Right lobe of liver (tissue), 5 donors: Measurements from ENCODE around the gene MAT2A. TPM values are rescaled to one million over a fixed set of nuclear protein-coding genes. Genes with fewer than 3 reads are reported as not detected.

Experiments used
- small RNA-seq, 2 experiments: library from RNA; depleted of rRNA; stranded (forward); fragments of <200 nt; gene quantifications; one replicate each; pipeline ENCODE3, GENCODE V24; 2016
- total RNA-seq, 6 experiments: library from RNA; depleted of rRNA in 2 of 6; stranded (reverse); fragments of >200 nt in 2 of 6; fragmentation: NEBNext Ultra II Directional in 3 of 6; extraction: Animal tissue kit (Norgen Biotek cat#: 25700) in 3 of 6; gene quantifications; one replicate each; pipeline versions ENCODE4 v1.1.0 to v1.2.4, GENCODE V29; 2016 to 2023
- donor health status: DM: no; HTN: no; CAD: no.
- donor health status: DM: no; HTN: no; CAD: no.
- donor health status: DM: no; HTN: yes; CAD: no.
- donor health status: DM: no; HTN: yes; CAD: no.

Gene MAT2A
- total RNA-seq, 6 experiments from 2014 or later = 57.8 to 118 (median 102) TPM

Small RNA genes lying within 50 kb of the gene (small RNA-seq; reads per million reads assigned to genes)
- 0 reads per million in 2 experiments for gene RN7SL126P

Other genes with a start within 250 kb of the MAT2A start
- 100 to 1,000 TPM in 5 of 6 experiments, 10 to 100 TPM in 1; 85.7 to 153 (median 121) TPM for gene TGOLN2, start 211.2 kb upstream of the MAT2A start, total RNA-seq
- gene RETSAT, start 184.6 kb upstream of the MAT2A start, total RNA-seq = 100 to 1,000 TPM in 4 of 6 experiments, 10 to 100 TPM in 2; 70.3 to 112 (median 105) TPM
- gene ELMOD3, start 184.4 kb upstream of the MAT2A start, total RNA-seq = 10 to 100 TPM in 3 of 6 experiments, 1 to 10 TPM in 3; 7.4 to 12.8 (median 9.5) TPM
- gene CAPG, start 128.8 kb upstream of the MAT2A start, total RNA-seq = 10 to 100 TPM in 3 of 6 experiments, 1 to 10 TPM in 3; 3.3 to 17.4 (median 9.9) TPM
- gene SH2D6, start 120.5 kb upstream of the MAT2A start, total RNA-seq = 1 to 10 TPM in 3 of 6 experiments, under 1 TPM in 1, not detected in 2; 0.40 to 3.7 (median 2.3) TPM
- gene GGCX, start 22.3 kb downstream of the MAT2A start, total RNA-seq = 100 to 1,000 TPM in 4 of 6 experiments, 10 to 100 TPM in 2; 89.6 to 238 (median 183) TPM
- gene VAMP8, start 38.4 kb downstream of the MAT2A start, total RNA-seq = 100 to 1,000 TPM in 1 of 6 experiments, 10 to 100 TPM in 5; 59.5 to 107 (median 74.5) TPM
- 10 to 100 TPM; 27.2 to 50.1 (median 34.7) TPM for gene VAMP5, start 45.3 kb downstream of the MAT2A start, total RNA-seq
- gene RNF181, start 56.6 kb downstream of the MAT2A start, total RNA-seq = 100 to 1,000 TPM in 2 of 6 experiments, 10 to 100 TPM in 4; 54.5 to 123 (median 66.6) TPM
- 10 to 100 TPM; 20.0 to 26.7 (median 21.9) TPM for gene TMEM150A, start 63.5 kb downstream of the MAT2A start, total RNA-seq
- gene C2orf68, start 72.9 kb downstream of the MAT2A start, total RNA-seq = 10 to 100 TPM in 5 of 6 experiments, 1 to 10 TPM in 1; 7.6 to 22.7 (median 14.8) TPM
- gene USP39, start 77.0 kb downstream of the MAT2A start, total RNA-seq = 10 to 100 TPM; 14.7 to 32.8 (median 17.9) TPM
- gene SFTPB, start 129.0 kb downstream of the MAT2A start, total RNA-seq = 1 to 10 TPM in 1 of 6 experiments, under 1 TPM in 3, not detected in 2; 0.06 to 1.1 (median 0.79) TPM
- 1 to 10 TPM in 5 of 6 experiments, under 1 TPM in 1; 0.92 to 3.1 (median 1.6) TPM for gene GNLY, start 155.2 kb downstream of the MAT2A start, total RNA-seq
- 10 to 100 TPM in 4 of 6 experiments, 1 to 10 TPM in 2; 5.3 to 78.0 (median 46.2) TPM for gene ATOH8, start 214.8 kb downstream of the MAT2A start, total RNA-seq